Ovary (tissue), 9 donors: ENCODE results near the gene CENPE. TPM values are rescaled to one million over a fixed set of nuclear protein-coding genes. Genes with fewer than 3 reads are reported as not detected.

Experiments used
- DNase-seq, 5 donors: peaks; one replicate each; pipeline ENCODE4 v3.0.0-alpha.2; 2019 to 2020
- H3K27ac ChIP-seq, 2 donors: fragments of 200-600 bp; one replicate each; pipeline versions ENCODE4 v1.5.1 to v1.8.0; 2019 to 2022
- H3K27me3 ChIP-seq: fragments of 200-600 bp; one replicate; pipeline ENCODE4 v1.8.0; 2022
- H3K36me3 ChIP-seq: fragments of 200-600 bp; sonication (generic); one replicate; pipeline ENCODE4 v1.5.1; 2019
- H3K4me1 ChIP-seq: one replicate; pipeline ENCODE4 v1.8.1; 2013; ENCODE audit warnings: mild to moderate bottlenecking, moderate library complexity; ENCODE audit not compliant: insufficient read depth
- H3K4me3 ChIP-seq: fragments of 200-600 bp; sonication (generic); one replicate; pipeline ENCODE4 v1.5.1; 2017
- H3K9me3 ChIP-seq, 2 donors: fragments of 200-600 bp in 1 of 2; sonication (generic) in 1 of 2; one replicate each; pipeline versions ENCODE4 v1.5.1 to v1.8.1; 2013 to 2019; ENCODE audit warnings: mild to moderate bottlenecking in 1 of 2, moderate library complexity in 1 of 2
- EP300 ChIP-seq: sonication (generic); formaldehyde crosslinking; IDR thresholded peaks from one replicate; pipeline ENCODE4 v1.6.1; 2017; ENCODE audit warnings: antibody characterized with exemption
- POLR2A ChIP-seq: fragments of 450-650 bp; IDR thresholded peaks from one replicate; pipeline ENCODE4 v1.6.1; 2017; ENCODE audit warnings: antibody characterized with exemption, mild to moderate bottlenecking, moderate library complexity
- WGBS, 3 donors: extraction: QIAGEN DNeasy Blood & Tissue Kit in 1 of 3; methylation state at CpG; one replicate each; pipeline versions ENCODE4 v1.1.5 to v1.1.7; 2013 to 2017; 5-methylcytosine and 5-hydroxymethylcytosine counted together
- intact Hi-C, 4 donors: fragments of 100-400 bp; cut with DNase I; formaldehyde crosslinking; loops; one replicate each; pipeline versions ENCODE4 v1.11.0 to v1.15.1; 2022 to 2023
- polyA plus RNA-seq, 2 donors: library from polyadenylated mRNA; stranded (reverse); fragments of 200-250 nt in 1 of 2; fragments of 350-450 nt in 1 of 2; fragmentation: Illumina TruSeq in 1 of 2; extraction: RNeasy Lipid Tissue Mini Kit (QIAGEN cat#74804) in 1 of 2; gene quantifications; one replicate each; pipeline ENCODE4 v1.2.3, GENCODE V29; 2013 to 2014
- total RNA-seq, 7 donors: library from RNA; depleted of rRNA in 2 of 7; stranded (reverse); fragments of >200 nt in 2 of 7; fragmentation: NEBNext Ultra II Directional in 3 of 7; extraction: Animal tissue kit (Norgen Biotek cat#: 25700) in 3 of 7; gene quantifications; one replicate each; pipeline versions ENCODE4 v1.1.0 to v1.2.4, GENCODE V29; 2016 to 2023
- TF ChIP-seq, protein P1 (sequence below), 3 donors: fragments of 450-650 bp in 2 of 3; fragments of 200-600 bp in 1 of 3; IDR thresholded peaks; one replicate each; pipeline versions ENCODE4 v1.5.1 to v1.8.0; 2016 to 2022; ENCODE audit warnings: antibody characterized with exemption in 3 of 3, mild to moderate bottlenecking in 1 of 3
- donor health status: DM: no; HTN: no; CAD: no; lungs with moderate emphysema.
- donor health status: DM: no; HTN: no; CAD: no.
- donor health status: Bipolar disorder and iron deficiency.
- donor health status: DM: yes; HTN: yes; CAD: no.
- donor health status: DM: no; HTN: no; CAD: no.
- donor health status: DM: yes; HTN: yes; CAD: no.

Gene CENPE
- total and polyA plus RNA-seq, 9 donors: 0.23 to 2.5 (median 0.60) TPM

DNA sequence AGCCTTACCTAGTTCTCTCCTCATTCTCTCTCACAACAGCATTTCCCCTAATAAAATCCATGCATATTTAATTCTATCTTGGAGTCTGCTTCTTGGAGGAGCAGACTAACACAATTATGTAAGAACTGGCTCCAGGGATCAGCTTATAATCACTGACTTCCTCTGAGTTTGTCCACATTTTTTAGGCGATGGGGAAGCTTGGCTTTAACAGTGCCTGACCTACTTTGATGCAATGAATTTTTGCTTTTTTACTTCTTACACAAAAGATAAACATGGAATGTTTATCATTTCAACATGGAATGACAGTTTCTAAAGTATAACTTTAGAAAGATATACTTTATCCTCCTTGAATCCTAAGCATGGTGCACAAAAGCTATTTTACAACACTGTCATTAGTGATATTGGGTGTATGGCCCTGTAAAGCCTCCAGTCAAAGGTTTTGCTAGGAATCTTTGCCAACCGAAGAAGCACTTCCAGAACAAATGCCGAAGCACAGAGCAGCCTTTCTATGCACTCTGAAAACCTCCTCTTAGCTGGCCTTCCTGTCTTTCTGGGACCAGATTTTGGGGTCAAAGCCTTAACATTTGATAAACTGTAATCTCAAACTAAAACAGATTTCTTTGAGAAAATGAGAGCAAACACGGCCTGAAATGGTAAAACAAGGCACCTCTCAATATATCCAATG is 99.2 kb downstream of the CENPE start:
- 0 to 2% (median 1%) methylated on average over 4 of the region's 4 CpGs for WGBS, 3 donors
- DNase-seq: no peak
- Histone ChIP-seq H3K36me3 (no peaks in the 10 kb centered on the region), H3K4me1 (peaks cover 16% of the 10 kb centered on the region), H3K4me3 (peak overlapping the region; percentile 33), H3K27ac (peak overlapping the region; percentile 17 to 46), H3K9me3 (no peaks in the 10 kb centered on the region), H3K27me3 (no peaks in the 10 kb centered on the region)
- intact Hi-C loops: loop anchor here in 3 of 4 donors (10.0 kb wide), 2 partner anchors 474 to 664 kb away; no protein-coding TSS in a partner anchor
- TF ChIP-seq EP300: no peak
- TF ChIP-seq POLR2A: no peak
- TF ChIP-seq, protein P1, sequence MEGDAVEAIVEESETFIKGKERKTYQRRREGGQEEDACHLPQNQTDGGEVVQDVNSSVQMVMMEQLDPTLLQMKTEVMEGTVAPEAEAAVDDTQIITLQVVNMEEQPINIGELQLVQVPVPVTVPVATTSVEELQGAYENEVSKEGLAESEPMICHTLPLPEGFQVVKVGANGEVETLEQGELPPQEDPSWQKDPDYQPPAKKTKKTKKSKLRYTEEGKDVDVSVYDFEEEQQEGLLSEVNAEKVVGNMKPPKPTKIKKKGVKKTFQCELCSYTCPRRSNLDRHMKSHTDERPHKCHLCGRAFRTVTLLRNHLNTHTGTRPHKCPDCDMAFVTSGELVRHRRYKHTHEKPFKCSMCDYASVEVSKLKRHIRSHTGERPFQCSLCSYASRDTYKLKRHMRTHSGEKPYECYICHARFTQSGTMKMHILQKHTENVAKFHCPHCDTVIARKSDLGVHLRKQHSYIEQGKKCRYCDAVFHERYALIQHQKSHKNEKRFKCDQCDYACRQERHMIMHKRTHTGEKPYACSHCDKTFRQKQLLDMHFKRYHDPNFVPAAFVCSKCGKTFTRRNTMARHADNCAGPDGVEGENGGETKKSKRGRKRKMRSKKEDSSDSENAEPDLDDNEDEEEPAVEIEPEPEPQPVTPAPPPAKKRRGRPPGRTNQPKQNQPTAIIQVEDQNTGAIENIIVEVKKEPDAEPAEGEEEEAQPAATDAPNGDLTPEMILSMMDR (IDR thresholded peaks at IDR 0.05): no peak

DNA sequence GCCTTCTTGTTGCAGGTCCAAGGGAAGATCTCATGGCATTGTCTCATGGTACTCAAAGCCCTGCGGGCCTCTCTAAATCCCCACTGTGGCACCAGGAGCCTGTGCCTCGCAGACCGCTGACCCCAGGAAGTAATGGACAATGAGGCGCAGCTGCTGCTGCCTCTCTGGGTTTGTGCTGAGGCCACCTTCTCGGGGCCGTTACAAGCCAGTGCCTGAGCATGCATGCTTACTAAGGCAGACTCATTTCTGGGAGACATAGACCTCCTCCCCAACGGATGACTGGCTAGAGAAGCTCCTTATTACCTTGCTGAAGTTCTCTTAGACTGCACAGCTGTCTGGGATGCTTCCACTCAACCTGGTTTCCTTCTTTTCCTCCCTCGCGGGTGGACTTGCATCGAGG is 99.8 kb downstream of the CENPE start:
- Histone ChIP-seq H3K27me3 (no peaks in the 10 kb centered on the region), H3K4me3 (peak overlapping the region; percentile 33), H3K27ac (peak overlapping the region in 1 of 2 donors; percentile 46), H3K36me3 (no peaks in the 10 kb centered on the region), H3K9me3 (no peaks in the 10 kb centered on the region), H3K4me1 (peaks cover 16% of the 10 kb centered on the region)
- peak in 1 of 5 donors; percentile 16 for DNase-seq
- TF ChIP-seq EP300 (no peak), POLR2A (no peak)
- TF ChIP-seq, protein P1 (IDR thresholded peaks at IDR 0.05): no peak
- intact Hi-C loops: loop anchor here in 3 of 4 donors (10.0 kb wide), 2 partner anchors 474 to 664 kb away; no protein-coding TSS in a partner anchor
- 38 to 45% (median 42%) methylated on average over 10 of the region's 10 CpGs for WGBS, 3 donors

GRCh38 chr4:103097112-103097511 is 101.0 kb downstream of the CENPE start:
- no peak overlapping the region for H3K4me3 ChIP-seq
- no peaks in the 10 kb centered on the region for H3K27me3 ChIP-seq
- intact Hi-C loops: loop anchor here in 3 of 4 donors (10.0 kb wide), 2 partner anchors 472 to 662 kb away; no protein-coding TSS in a partner anchor
- H3K27ac ChIP-seq: no peak overlapping the region
- no peaks in the 10 kb centered on the region for H3K36me3 ChIP-seq
- WGBS, 3 donors: 86 to 89% (median 87%) methylated on average over 2 of the region's 2 CpGs
- no peak for DNase-seq
- peaks cover 16% of the 10 kb centered on the region for H3K4me1 ChIP-seq
- no peak for TF ChIP-seq EP300
- TF ChIP-seq POLR2A: no peak
- TF ChIP-seq, protein P1 (IDR thresholded peaks at IDR 0.05): no peak
- H3K9me3 ChIP-seq: no peaks in the 10 kb centered on the region

GRCh38 chr4:103095080-103095479 is 103.1 kb downstream of the CENPE start:
- intact Hi-C loops: loop anchor here in 3 of 4 donors (10.0 kb wide), 2 partner anchors 470 to 660 kb away; no protein-coding TSS in a partner anchor
- Histone ChIP-seq H3K4me3 (no peak overlapping the region), H3K9me3 (no peaks in the 10 kb centered on the region), H3K27me3 (no peaks in the 10 kb centered on the region), H3K27ac (no peak overlapping the region), H3K4me1 (peaks cover 16% of the 10 kb centered on the region), H3K36me3 (no peaks in the 10 kb centered on the region)
- TF ChIP-seq EP300: no peak
- no peak for TF ChIP-seq POLR2A
- TF ChIP-seq, protein P1 (IDR thresholded peaks at IDR 0.05): no peak
- 79 to 83% (median 81%) methylated on average over 3 of the region's 3 CpGs for WGBS, 3 donors
- DNase-seq: no peak
